Transverse colon (tissue), 4 donors: ENCODE results near the gene HK1. TPM values are rescaled to one million over a fixed set of nuclear protein-coding genes. Genes with fewer than 3 reads are reported as not detected.

Experiments
- DNase-seq: peaks from one replicate; pipeline ENCODE4 v3.0.0-alpha.2; 2019
- H3K27ac ChIP-seq, 4 donors: fragments of 200-600 bp; sonication (generic); 2 replicates each; pipeline ENCODE4 v1.5.1; 2016 to 2018; ENCODE audit warnings: inconsistent platforms in 4 of 4
- H3K27me3 ChIP-seq: fragments of 200-600 bp; sonication (generic); 2 replicates; pipeline ENCODE4 v1.5.1; 2017; ENCODE audit warnings: inconsistent platforms
- H3K36me3 ChIP-seq, 4 donors: fragments of 200-600 bp; sonication (generic); 2 replicates each; pipeline ENCODE4 v1.5.1; 2017 to 2019; ENCODE audit warnings: inconsistent platforms in 4 of 4
- H3K4me1 ChIP-seq, 4 donors: fragments of 200-600 bp; sonication (generic); 2 replicates each; pipeline ENCODE4 v1.5.1; 2017 to 2020; ENCODE audit warnings: inconsistent platforms in 4 of 4
- H3K4me3 ChIP-seq, 4 donors: fragments of 200-600 bp; sonication (generic); 1 replicate in 1 of 4; 2 replicates in 3 of 4; pipeline versions ENCODE4 v1.5.1 to v1.6.1; 2017 to 2019; ENCODE audit warnings: inconsistent platforms in 4 of 4
- H3K9me3 ChIP-seq, 2 donors: fragments of 200-600 bp; sonication (generic); 2 replicates each; pipeline ENCODE4 v1.5.1; 2017 to 2019; ENCODE audit warnings: inconsistent platforms in 2 of 2
- EP300 ChIP-seq: sonication (generic); formaldehyde crosslinking; IDR thresholded peaks from one replicate; pipeline ENCODE4 v1.6.1; 2017; ENCODE audit warnings: antibody characterized with exemption, low read depth
- POLR2A ChIP-seq: fragments of 450-650 bp; IDR thresholded peaks from one replicate; pipeline ENCODE4 v1.6.1; 2016; ENCODE audit warnings: antibody characterized with exemption, mild to moderate bottlenecking, moderate library complexity
- POLR2AphosphoS5 ChIP-seq, 3 donors: sonication (generic); formaldehyde crosslinking; IDR thresholded peaks; one replicate each; pipeline ENCODE4 v1.6.1; 2016; ENCODE audit warnings: antibody characterized with exemption in 3 of 3
- WGBS, 2 donors: methylation state at CpG; one replicate each; pipeline ENCODE4 v1.1.5; 2018; ENCODE audit warnings: low coverage in 1 of 2; 5-methylcytosine and 5-hydroxymethylcytosine counted together
- in situ Hi-C, 4 donors: fragments of 200-750 bp; cut with MboI; loops; one replicate each; pipeline versions ENCODE4 v1.15.0 to v1.15.1; 2017; ENCODE audit warnings: low sequenced_read_pairs in 3 of 4, low pct_ligation_motif_present in 1 of 4, low pct_unique_long_range_greater_than_20kb in 1 of 4
- intact Hi-C: fragments of 100-400 bp; cut with DNase I; formaldehyde crosslinking; loops from one replicate; pipeline ENCODE4 v1.15.1; 2023; ENCODE audit warnings: low total_unique reads
- total RNA-seq, 4 donors: library from RNA; depleted of rRNA; stranded (reverse); fragments of >200 nt; gene quantifications; one replicate each; pipeline ENCODE4 v1.1.0, GENCODE V29; 2016
- TF ChIP-seq, protein P1 (sequence below), 5 experiments: fragments of 200-600 bp in 3 of 5; fragments of 450-650 bp in 2 of 5; sonication (generic) in 3 of 5; IDR thresholded peaks; 1 replicate in 2 of 5; 2 replicates in 3 of 5; pipeline ENCODE4 v1.5.1; 2016 to 2017; ENCODE audit warnings: antibody characterized with exemption in 5 of 5, inconsistent platforms in 3 of 5, mild to moderate bottlenecking in 2 of 5, moderate library complexity in 1 of 5

Gene HK1
- total RNA-seq, 4 donors from 2014 or later, result 27.3 to 69.9 (median 54.0) TPM

DNA sequence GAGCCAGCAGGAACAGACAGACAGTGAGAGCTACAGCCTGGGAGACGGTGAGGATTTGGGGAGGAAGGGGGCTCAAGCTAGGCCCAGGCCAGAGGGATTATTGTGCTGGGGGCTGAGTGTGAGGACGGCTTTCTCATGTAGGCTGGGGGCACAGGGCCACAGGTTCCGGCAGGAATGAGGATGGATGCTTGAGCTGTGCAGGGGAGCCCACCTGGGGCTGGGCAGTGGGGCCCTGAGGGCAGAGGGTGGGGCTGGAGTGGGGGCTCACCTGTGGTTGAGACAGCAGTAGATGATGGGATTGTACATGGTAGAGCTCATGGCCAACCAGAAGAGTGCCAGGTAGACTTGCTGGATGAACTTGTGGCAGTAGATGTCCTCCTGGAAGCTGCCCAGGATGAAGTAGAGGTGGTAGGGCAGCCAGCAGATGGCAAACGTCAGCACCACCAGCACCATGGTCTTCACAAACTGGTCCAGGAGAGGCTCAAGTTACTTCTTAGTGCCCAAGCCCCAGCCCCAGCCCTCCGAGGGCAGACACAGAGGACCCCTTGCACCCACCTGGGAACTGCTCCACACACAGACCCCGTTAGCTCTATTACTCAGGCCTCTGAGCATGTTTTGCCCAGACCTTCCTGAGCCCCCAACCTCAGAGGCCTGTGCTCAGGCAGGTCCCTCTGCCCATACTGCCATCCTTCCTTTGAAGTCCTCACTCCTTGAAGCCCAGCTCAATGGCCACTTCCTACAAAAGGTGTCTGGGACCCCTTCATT, 128.7 kb downstream of the HK1 start:
- Histone ChIP-seq H3K27ac (peak overlapping the region; percentile 75 to 93 (median 82)), H3K4me3 (no peak overlapping the region), H3K4me1 (peaks cover 13 to 59% (median 21%) of the 10 kb centered on the region in 4 donors), H3K27me3 (no peaks in the 10 kb centered on the region), H3K36me3 (peaks cover 0 to 4% (median 0%) of the 10 kb centered on the region in 4 donors), H3K9me3 (no peaks in the 10 kb centered on the region)
- intact Hi-C loops (no loop called here), in situ Hi-C loops (loop anchor here in 3 of 4 donors (10.0 to 25.0 kb wide), 2 partner anchors 228 to 230 kb away; partner anchors contain the start of gene FAM241B (in 3 of the 3))
- no peak for DNase-seq
- TF ChIP-seq, protein P1, sequence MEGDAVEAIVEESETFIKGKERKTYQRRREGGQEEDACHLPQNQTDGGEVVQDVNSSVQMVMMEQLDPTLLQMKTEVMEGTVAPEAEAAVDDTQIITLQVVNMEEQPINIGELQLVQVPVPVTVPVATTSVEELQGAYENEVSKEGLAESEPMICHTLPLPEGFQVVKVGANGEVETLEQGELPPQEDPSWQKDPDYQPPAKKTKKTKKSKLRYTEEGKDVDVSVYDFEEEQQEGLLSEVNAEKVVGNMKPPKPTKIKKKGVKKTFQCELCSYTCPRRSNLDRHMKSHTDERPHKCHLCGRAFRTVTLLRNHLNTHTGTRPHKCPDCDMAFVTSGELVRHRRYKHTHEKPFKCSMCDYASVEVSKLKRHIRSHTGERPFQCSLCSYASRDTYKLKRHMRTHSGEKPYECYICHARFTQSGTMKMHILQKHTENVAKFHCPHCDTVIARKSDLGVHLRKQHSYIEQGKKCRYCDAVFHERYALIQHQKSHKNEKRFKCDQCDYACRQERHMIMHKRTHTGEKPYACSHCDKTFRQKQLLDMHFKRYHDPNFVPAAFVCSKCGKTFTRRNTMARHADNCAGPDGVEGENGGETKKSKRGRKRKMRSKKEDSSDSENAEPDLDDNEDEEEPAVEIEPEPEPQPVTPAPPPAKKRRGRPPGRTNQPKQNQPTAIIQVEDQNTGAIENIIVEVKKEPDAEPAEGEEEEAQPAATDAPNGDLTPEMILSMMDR (IDR thresholded peaks at IDR 0.05), result no peak
- TF ChIP-seq EP300 (no peak), POLR2A (no peak), POLR2AphosphoS5 (IDR thresholded peaks at IDR 0.05) (no peak)
- 64% methylated on average over 6 of the region's 6 CpGs; no CpG with 5 or more reads in 1 of the 2 donors for WGBS, 2 donors

DNA sequence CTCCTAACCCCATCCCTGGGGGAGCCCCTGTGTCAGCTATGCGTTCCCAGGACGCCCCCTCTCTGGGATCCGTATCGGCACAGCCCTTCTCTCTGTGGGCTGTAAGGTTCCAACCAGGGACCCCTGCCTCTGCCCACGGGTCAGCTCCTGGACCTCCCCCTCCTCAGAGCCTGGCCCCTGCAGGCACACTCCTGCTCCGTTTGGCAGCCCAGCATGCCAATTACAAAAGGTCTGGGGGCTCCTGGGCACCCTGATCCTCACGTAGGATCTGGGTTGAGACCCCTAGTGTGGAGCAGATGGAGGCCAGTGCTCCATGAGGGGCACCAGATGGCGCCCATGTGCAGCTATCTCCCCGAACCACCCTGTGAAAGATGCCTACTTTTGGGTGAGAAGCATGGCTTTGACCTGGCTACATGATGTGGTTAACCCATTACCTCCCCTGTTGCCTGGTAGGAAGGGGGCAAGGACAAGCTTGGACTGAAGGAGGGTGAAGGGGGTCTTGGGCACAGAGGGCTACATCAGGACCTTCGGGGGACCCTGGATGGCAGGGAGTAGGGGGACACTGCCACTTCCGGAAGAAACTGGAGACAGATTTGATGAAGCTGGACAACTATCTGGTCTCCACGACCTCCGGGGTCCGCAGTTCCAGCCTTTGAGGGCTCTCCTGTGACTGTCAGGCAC, 129.5 kb downstream of the HK1 start:
- WGBS, 2 donors, result 66 to 80% methylated on average over 6 to 14 of the region's 14 CpGs
- Histone ChIP-seq H3K9me3 (no peaks in the 10 kb centered on the region), H3K27me3 (no peaks in the 10 kb centered on the region), H3K4me1 (peaks cover 13 to 56% (median 24%) of the 10 kb centered on the region in 4 donors), H3K36me3 (peaks cover 0 to 4% (median 0%) of the 10 kb centered on the region in 4 donors), H3K4me3 (peak overlapping the region in 1 of 4 donors; percentile 28), H3K27ac (peak overlapping the region; percentile 75 to 93 (median 82))
- DNase-seq, result no peak
- intact Hi-C loops (no loop called here), in situ Hi-C loops (loop anchor here in 3 of 4 donors (10.0 to 25.0 kb wide), 2 partner anchors 227 to 230 kb away; partner anchors contain the start of gene FAM241B (in 3 of the 3))
- TF ChIP-seq, protein P1 (IDR thresholded peaks at IDR 0.05), result peak in 2 of 5 experiments; percentile 10 to 19
- TF ChIP-seq EP300 (no peak), POLR2A (no peak), POLR2AphosphoS5 (IDR thresholded peaks at IDR 0.05) (no peak)

DNA sequence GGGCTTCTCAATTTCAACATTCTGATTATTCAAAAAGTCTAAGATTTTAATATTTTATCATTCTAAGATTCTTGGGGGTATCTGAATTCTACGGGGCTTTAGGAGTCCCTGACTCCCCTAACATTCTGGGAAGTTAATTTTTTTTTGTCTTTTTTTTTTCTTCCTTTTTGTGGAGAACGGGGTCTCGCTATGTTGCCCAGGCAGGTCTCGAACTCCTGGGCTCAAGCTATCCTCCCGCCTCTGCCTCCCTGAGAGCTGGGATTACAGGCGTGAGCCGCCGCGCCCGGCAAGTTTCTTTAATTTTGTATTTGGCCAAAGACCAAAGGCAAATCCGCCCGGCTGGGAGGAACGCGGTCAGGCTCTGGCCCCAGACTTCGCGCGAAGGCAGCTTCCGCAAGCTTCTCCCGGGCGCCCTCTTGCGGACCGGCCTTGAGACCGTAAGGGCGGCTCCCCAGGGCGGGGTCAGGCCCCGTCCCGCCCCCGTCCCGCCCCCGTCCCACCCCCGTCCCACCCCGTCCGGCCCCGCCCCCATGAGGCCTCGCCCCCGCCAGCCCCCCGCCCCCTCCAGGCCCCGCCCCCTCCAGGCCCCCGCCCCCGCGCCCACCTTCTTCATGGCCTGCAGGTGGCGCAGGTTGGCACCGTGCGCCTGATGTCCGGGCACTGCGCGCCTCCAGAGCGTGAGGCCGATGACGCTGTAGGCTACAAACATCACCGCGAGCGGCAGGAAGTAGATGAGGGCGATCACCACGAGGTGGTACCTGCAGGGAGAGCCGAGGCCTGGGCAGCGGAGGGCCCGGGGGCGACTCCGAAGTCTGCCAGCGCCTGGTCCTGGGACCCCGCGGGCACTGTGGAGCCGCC, 130.3 kb downstream of the HK1 start:
- intact Hi-C loops, result no loop called here

More for the DNA sequence above, 130.3 kb downstream of the HK1 start:
- 0 to 3% methylated on average over 1 to 36 of the region's 64 CpGs for WGBS, 2 donors
- Histone ChIP-seq H3K27ac (peak overlapping the region; percentile 88 to 94 (median 92)), H3K36me3 (peaks cover 0 to 4% (median 0%) of the 10 kb centered on the region in 4 donors), H3K4me3 (peak overlapping the region in 3 of 4 donors; percentile 4 to 32 (median 27)), H3K9me3 (no peaks in the 10 kb centered on the region), H3K4me1 (peaks cover 13 to 52% (median 24%) of the 10 kb centered on the region in 4 donors), H3K27me3 (no peaks in the 10 kb centered on the region)
- peak; percentile 33 for TF ChIP-seq POLR2A
- TF ChIP-seq POLR2AphosphoS5 (IDR thresholded peaks at IDR 0.05), result peak; percentile 19 to 73 (median 68)
- TF ChIP-seq, protein P1 (IDR thresholded peaks at IDR 0.05), result peak; percentile 71 to 87 (median 74)
- TF ChIP-seq EP300, result no peak
- in situ Hi-C loops, result loop anchor here in 3 of 4 donors (10.0 to 25.0 kb wide), 2 partner anchors 226 to 229 kb away; partner anchors contain the start of gene FAM241B (in 3 of the 3)
- peak; percentile 97 for DNase-seq
